Hematopoietic multipotent progenitor cell treated with erythropoietin and hydrocortisone succinate and interleukin-3 and kit ligand, for 15 days (in vitro differentiated cells): Measurements from ENCODE around the gene CENPF.
"Not testable (repeated sequence)": the region's sequence is repeated elsewhere in the genome, so short reads cannot be mapped to it uniquely, and the experiment has no call there.

Experiments
- DNase-seq: peaks from one replicate; pipeline ENCODE4 v3.0.0-alpha.2; 2015; ENCODE audit warnings: low spot score

The CENPF gene

DNA sequence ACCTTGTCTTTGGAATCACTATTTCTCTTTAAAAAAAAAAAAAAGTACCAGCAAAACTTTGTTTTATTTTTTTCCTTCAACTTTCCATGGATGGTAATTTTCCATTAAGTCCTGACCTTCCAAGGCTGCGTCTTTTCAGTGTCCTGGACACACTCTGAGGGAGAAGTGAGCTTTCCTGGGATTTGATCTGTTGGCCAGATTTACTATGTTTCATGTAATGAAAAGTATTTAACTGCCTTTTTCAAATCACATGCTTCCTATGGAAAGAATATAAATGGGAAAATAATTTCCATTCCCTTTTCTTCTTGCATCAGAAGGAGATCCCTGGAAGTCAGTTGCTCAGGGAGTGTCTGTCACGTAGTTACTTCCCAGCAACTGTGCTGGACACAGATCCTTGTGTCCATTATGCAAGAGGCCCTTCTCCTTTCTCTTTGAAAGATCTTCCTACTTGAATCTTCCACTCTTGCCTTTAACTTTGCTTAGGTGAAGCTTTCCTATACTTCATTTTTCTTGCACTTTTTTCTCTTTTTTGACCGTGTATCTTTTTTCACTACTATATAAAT is 59.3 kb downstream of the CENPF start:
- no peak for DNase-seq

DNA sequence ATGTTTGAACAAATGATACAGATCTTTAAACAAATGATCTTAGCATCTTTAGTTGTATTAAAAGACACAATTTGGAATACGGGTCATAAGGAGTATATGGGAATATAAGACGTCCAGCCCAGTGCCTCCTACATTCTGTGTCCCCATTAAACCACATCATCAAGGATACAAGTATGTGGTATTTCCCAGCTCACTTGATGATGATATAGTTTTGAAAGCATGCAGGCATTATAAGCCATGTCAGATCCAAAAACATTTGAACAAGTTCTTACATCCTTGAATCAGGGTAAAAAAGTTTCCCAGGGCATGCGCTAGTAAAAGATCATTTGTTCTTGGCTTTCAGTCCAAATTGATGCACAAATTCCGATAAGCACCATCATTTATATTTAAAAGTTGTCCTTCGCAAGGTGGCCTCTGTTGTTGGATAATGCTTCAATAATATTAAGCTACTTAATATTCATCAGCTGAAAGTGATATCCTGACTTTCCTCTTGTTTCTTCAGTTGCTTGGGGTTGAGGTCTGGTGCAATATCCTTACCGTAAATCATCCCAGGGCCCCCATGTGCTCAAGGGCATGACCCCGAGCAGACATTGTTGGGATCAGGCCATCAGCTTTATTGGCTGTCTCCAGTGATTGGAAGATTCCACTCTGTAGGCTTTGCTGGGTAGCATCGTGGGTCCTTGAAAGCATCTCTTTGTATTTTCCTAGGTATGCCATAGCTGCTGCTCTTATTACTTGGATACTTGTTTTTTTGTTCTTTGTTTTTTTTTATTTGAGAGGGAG is 61.8 kb downstream of the CENPF start:
- DNase-seq, result no peak

DNA sequence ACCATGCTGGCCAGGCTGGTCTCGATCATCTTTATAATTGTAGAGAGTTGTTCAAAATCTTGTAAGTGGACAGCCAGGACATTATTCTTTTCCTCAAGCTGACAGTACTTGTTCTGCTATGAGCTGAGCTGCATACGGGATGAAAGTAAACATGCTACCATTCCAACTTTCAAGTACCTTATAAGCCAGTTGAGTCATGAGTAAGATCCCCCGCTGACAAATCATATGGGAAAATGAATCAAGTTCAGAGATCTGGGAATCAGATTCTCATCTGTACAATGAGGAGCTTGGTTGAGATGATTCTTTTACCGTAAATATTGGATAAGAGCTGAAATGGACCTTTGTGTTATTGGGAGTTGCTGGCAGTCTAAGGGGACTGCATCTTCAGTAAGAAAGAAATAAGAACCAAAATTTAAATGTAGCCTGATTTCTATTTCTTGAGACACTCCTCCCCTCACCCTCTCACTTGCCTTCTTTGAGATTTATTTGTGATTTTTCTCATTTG is 62.7 kb downstream of the CENPF start:
- no peak for DNase-seq

DNA sequence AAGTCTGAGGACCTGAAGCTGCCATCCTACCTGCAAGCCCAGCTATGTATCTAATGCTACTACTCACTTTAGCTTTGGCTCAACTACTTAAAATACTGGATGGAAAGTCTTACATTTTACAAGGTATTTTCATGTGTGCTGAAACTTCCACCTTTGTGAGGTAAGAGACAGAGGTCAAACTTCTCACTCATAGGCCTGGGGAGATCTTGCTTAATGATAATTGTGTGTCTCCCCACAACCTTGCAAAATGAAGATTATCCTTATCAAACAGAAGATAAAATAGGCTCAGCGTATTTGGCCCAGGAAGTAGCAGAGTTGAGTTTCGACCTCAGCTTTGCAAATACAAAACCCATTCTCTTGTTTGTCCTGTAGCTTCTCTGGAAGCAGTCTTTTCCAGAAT is 63.7 kb downstream of the CENPF start:
- DNase-seq, result no peak

DNA sequence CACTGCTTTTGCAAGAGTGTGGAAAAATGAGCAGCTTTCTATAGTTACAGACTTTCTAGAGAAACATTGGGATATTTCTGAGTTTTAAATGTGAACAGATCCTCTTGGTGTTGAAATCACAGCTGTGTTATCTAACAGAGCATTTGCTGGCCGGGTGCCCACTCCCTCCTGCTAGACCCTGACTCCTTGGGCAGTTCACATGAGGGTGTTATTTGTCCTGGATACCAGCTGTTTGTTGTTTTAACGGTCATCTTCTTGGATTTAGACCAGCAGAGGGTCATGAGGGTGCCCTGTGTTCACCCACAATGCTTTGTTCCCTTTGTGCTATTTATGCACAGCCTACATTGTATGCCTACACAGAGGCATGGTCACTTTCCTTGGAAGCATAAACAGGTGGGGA is 67.1 kb downstream of the CENPF start:
- no peak for DNase-seq

DNA sequence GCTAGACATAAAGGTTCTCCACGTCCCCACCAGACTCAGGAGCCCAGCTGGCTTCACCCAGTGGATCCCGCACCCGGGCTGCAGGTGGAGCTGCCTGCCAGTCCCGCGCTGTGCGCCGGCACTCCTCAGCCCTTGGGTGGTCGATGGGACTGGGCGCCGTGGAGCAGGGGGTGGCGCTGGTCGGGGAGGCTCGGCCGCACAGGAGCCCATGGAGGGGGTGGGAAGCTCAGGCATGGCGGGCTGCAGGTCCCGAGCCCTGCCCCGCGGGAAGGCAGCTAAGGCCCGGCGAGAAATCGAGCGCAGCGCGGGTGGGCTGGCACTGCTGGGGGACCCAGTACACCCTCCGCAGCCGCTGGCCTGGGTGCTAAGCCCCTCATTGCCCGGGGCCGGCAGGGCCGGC is 70.0 kb downstream of the CENPF start:
- not testable (repeated sequence) for DNase-seq

DNA sequence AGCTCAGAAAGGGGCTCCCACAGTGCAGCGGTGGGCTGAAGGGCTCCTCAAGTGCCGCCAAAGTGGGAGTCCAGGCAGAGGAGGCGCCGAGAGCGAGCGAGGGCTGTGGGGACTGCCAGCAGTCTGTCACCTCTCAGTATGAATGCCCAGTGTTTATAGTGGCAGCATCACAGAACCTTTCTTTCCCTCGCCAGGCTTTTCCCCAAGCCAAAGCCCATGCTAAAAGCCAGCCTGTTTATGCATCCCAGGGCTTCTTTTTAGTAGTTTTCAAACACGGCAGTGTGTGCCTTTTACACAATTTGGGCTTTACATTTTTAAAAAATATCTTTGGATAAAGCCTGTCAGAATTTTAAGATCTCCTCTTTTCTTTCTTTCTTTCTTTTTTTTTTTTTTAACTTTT is 70.6 kb downstream of the CENPF start:
- DNase-seq, result no peak

DNA sequence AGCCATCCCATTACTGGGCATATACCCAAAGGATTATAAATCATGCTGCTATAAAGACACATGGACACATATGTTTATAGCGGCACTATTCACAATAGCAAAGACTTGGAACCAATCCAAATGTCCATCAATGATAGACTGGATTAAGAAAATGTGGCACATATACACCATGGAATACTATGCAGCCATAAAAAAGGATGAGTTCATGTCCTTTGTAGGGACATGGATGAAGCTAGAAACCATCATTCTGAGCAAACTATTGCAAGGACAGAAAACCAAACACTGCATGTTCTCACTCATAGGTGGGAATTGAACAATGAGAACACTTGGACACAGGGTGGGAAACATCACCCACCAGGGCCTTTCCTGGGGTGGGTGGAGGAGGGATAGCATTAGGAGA is 72.5 kb downstream of the CENPF start:
- DNase-seq, result not testable (repeated sequence)

DNA sequence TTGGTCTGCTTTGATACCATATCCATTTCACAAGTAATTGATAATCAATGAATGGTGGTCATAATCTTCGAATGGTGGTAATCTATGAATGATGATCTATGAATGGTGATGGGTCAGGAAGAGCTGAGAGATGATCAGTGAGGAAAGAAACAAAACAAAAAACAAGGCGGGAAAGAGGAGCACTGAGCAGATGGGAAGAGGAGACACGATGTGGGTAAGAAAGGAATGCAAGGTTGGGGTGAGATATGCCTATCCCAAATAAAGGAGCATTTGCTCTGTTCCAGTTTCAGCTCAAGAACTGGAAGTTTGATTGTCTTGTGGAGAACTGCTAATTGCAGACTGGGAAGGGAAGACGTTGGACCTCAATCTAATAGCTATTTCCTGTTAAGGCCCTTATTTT is 73.8 kb downstream of the CENPF start:
- no peak for DNase-seq

DNA sequence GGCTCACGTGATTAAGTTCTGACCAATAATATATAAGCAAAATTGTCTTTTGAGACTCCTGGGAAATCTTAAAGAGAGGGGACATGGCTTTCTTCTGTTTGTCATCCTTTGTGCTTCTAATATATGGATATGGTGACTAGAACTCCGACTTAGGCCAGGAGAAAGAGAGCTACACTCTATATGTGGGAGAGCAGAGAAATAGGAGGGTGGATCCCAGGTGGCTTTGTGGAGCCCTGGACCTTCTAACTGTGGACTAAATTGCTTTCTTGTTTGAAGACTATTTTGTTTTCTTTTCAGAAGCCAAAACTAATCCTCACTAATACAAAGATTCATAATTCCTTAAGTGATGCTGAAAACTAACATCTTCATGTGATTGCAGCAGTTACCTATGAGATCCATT is 75.0 kb downstream of the CENPF start:
- no peak for DNase-seq

DNA sequence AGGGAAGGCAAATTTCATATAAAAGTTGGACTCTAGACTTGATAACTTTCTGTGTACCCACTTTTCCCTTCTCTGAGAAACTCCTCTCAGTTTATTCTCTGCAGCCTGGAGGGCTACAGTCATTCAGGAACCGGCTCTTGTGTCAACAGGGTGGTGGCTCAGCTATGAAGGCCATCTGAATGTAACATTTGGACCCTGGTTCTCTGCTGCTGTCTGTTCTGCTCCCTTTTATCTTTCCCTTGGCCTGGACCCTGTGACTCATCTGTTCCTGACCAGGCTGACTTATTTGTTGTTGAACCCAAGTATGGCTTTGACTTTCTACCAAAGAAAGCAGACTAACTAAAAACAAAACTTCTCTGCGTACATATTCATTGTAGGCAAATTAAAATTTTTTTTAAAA is 75.4 kb downstream of the CENPF start:
- no peak for DNase-seq

DNA sequence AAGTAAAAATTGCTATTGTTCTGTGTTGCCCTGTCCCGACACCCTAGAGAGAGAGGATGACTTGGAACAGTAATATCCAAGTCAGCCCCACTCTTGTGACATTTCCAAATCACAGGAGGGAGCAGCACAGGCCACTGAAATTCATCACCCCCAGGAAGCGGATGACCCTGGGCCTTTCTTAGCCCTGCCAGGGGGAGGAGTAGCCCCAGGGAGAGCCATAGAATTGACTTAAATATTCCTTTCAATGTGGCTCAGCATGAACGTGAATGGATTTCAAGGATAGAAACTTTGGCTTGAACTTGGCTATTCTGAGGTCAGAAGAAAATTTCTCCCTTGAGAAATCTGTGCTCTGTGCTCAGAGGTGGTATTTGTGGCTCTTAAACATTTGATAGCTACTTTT is 80.6 kb downstream of the CENPF start:
- no peak for DNase-seq

DNA sequence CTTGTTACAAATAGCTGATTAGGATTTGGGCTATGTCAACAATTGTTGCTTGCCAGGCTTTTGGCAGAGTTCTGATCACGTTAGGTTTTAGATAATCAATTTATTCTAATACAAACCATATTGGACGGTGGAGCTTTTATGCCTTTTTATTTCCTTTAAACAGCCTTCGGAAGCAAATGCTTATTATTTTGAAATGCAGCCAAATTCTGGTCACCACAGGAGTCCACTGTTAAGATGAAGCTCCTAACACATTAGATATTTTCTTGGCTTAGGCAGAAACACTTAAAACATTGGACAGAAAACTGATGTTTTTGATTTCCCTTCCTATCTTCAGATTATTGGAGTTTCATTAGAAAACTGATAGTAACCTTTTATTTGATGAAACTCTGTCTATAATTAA is 82.9 kb downstream of the CENPF start:
- DNase-seq, result no peak

DNA sequence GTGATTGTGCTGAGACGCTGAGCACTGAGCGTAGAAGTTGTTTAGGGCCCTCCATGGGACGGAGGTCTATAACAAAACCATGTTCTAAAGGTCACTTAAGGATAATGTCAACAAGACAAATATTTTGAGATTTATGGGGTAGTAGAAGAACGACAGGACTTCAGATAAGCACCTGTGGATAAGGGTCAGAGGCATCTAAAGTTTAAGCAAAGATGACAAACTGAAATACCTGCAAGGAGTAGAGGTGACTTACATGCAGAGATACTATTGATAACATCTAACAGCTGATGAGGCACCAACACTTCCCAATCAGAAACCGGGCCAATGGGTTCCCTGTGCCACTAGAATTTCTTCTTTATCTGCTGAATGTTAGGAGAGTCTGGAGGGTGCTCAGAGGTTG is 83.5 kb downstream of the CENPF start:
- DNase-seq, result no peak

DNA sequence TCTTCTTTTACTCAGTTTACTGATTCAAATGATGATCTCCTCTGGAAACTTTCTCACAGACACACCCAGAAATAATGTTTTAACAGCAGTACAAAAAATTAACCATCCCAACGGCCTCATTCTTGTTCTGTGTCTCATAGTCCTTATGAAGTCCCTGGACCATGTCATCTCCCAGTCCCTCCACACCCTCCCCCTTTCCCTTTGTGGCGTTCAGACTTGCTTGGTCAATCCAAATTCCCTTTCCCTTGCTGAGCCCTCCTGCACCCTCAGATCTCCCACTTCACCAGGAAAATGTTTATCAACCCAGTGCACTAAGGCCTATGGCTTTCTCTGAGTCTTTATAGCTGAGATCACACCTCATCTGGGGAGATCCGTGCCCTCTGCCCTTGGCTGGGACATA is 85.9 kb downstream of the CENPF start:
- DNase-seq, result no peak

DNA sequence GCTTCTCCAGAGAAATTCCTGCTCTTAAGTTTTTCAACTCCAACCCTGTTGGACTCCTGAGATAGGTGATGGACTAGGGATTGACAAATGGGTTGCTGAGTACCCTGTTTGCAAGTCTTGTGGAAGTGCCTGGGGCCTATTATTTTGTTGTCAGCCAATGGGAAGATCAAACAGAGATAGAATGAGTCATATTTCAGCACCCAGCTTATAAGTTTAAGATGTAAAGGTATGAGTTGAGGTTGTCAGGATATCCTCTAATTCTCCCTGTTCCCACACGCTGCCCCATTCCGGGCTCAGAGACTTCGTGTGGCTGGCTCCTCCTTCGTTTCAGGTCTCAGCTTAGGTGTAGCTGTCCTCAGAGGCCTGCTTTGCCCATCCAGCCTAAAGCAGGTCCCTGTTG is 91.8 kb downstream of the CENPF start:
- no peak for DNase-seq

DNA sequence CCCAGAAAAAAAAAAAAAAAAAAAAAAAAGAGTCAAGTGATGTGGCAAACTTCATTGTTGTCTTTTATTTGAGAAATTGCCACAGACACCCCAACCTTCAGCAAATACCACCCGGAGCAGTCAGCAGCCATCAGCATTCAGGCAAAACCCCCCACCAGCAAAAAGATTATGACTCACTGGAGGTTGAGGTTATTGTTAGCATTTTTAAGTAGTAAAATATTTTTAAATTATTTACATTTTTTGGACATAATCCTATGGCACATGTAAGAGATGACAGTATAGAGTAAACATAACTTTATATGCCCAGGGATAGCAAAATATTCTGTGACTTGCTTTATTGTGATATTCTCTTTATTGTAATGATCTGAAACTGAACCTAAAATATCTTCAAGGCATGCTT is 95.6 kb downstream of the CENPF start:
- no peak for DNase-seq

DNA sequence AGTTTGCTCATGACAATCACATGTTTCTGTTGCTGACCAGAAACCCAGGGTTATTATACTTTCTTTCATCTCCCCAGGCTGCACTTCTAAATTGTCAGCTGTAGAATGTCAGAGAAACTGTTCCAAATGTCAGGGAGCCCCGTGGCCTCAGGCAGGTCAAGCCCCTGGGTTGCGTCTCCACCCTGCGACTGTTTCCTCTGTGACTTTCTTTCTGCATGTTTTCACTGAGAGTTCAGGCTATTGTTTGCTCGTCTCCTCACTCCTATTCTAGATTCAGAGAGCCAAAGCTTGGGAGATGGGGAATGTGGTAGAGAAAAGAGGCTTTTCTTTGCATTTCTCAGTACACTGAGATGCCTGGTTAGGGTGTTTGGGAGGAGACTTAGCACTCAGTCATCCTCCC is 97.4 kb downstream of the CENPF start:
- DNase-seq, result no peak

DNA sequence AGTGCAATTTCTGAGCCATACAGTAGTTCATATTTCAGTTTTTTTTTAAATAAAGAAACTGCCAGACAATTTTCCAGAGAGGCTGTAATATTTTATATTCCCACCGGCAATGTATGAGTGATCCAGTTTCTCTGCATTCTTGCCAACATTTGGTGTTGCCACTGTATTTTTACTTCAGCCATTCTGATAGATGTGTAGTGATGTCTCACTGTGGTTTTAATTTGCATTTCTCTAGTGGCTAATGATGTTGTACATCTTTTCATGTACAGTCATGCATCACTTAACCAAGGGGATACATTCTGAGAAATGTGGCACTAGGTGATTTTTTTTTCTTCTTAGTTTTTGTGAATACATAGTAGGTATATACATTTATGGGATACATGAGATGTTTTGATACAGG is 99.6 kb downstream of the CENPF start:
- no peak for DNase-seq

DNA sequence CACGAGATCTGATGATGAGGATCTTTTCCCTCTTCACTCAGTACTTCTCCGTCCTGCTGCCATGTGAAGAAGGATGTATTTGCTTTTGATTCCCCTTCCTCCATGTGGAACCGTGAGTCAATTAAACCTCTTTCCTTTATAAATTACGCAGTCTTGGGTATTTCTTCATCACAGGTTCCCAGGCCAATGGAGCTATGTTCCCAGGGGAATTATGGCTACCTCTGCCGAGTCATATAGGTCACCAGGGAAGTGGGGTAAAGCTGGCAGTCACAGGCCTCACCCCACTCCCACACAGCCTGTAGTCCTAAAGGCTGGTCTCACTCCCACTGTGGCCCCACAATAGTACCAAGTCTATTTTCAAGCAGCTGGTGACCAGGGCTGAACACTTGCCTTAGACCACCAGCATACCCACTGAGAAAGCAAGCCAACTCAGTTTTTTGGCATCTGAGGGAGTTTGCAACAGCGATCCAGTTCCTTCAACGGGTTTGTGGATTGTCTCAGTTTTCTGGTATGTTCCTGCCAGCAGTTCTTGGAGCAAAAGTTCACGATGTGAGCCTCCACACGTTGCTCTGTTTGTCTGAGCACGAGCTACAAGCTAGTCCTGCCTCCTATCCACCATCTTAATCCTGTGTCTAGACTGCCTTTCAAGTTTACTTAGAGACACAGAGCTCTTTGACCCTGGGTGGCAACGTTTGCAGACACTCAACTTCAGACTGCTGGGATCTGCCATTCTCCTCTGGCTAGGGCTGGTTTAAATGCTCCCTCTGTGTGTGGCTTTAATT is 104.5 kb downstream of the CENPF start:
- DNase-seq, result no peak

DNA sequence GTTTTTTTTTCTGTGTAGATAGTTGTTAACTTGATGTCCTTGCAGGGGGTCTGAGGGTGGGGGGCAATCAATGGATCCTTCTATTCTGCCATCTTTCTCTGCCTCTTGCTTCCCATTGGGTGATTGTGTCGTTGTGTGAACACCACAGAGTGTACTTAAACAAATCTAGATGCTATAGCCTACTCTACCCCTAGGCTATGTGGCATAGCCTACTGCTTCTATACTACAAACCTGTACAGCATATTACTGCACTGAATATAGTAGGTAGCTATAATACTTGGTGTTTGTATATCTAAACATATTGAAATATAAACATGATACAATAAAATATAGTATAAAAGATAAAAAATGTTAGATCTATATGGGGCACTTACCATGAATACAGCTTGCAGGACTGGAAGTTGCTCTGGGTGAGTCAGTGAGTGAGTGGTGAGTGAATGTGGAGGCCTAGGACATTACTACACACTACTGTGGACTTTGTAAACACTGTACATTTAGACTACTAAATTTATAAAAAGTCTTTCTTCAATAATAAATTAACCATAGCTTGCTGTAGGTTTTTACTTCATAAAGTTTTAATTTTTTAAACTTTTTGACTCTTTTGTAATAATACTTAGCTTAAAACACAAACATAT is 105.4 kb downstream of the CENPF start:
- no peak for DNase-seq

DNA sequence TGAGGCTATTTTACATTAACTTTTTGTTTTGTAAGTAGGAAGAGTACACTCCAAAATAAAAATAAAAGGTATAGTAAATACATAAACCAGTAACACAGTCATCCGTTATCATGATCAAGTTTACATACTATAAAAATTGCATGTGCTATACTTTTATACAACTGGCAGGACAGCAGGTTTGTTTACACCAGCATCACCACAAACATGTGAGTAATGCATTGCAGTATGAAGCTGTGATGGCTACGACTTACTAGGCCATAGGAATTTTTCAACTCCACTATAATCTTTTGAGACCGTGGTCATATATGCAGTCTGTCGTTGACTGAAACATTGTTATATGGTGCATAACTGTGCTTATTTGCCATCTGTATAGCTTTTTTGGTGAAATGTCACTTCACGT is 106.2 kb downstream of the CENPF start:
- DNase-seq, result no peak

DNA sequence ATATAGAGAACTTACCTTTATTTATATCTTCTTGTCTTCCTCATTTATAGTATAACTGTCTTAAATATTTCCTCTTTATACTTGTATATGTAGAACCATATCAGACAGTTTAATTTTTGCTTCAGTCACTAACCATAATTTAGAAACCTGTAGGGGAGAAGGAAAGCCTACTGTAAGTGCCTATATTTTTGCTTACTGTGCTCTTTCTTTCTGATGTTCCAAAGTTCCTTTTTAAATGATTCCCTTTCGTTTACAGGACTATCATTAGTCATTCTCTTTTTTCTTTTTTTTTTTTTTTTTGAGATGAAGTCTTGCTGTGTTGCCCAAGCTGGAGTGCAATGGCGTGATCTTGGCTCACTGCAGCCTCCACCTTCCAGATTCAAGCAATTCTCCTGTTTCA is 109.7 kb downstream of the CENPF start:
- DNase-seq, result no peak
